Measurements from ENCODE around the gene SRF.

DNA sequence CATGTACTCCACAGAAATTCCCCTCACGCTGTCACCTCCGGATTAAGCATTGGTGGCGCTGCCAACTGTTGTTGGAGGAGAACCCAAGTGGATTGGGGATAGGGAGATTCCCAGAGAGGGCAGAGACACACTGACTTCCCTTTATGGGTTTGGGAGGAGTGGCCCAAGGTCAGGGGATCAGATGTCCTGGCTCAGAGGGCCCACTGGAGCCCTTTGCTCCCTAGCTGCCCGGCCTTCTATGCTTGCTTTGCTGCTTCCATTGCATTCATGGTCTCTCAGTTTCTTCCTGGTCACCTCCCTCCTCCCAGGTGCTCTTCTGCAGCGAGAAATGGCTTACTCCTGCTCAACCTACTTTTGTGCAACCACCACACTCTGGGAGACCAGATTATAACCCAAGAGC is 25.3 kb downstream of the SRF start:
- TF ChIP-seq, protein P1, sequence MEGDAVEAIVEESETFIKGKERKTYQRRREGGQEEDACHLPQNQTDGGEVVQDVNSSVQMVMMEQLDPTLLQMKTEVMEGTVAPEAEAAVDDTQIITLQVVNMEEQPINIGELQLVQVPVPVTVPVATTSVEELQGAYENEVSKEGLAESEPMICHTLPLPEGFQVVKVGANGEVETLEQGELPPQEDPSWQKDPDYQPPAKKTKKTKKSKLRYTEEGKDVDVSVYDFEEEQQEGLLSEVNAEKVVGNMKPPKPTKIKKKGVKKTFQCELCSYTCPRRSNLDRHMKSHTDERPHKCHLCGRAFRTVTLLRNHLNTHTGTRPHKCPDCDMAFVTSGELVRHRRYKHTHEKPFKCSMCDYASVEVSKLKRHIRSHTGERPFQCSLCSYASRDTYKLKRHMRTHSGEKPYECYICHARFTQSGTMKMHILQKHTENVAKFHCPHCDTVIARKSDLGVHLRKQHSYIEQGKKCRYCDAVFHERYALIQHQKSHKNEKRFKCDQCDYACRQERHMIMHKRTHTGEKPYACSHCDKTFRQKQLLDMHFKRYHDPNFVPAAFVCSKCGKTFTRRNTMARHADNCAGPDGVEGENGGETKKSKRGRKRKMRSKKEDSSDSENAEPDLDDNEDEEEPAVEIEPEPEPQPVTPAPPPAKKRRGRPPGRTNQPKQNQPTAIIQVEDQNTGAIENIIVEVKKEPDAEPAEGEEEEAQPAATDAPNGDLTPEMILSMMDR (conservative IDR thresholded peaks at IDR 0.05; ENCODE audit: low read length) = no peak
- no peak for TF ChIP-seq EZH2phosphoT487 (IDR thresholded peaks at IDR 0.05; ENCODE audit: borderline replicate concordance, low read depth, low read length)

All from OCI-LY7 (cell line).